ENCODE measurements around the gene HOTAIR. TPM values are rescaled to one million over a fixed set of nuclear protein-coding genes. Genes with fewer than 3 reads are reported as not detected.

HOTAIR gene
- total RNA-seq, 1 donor from 2014 or later: not detected

GRCh38 chr12:53990311-53991076 is 15.7 kb upstream of the HOTAIR start:
- no peaks in the 10 kb centered on the region for H4K20me1 ChIP-seq (ENCODE audit: insufficient read depth, low read length)
- peaks cover 91% of the 10 kb centered on the region for H3K27me3 Mint-ChIP-seq (ENCODE audit: low read depth, unreplicated experiment)
- H3K27ac Mint-ChIP-seq (ENCODE audit: unreplicated experiment): no peak overlapping the region
- H2AFZ ChIP-seq (ENCODE audit: low read depth, low read length): no peak overlapping the region
- peaks cover 98% of the 10 kb centered on the region for H3K27me3 ChIP-seq (ENCODE audit: insufficient read depth, low read length)
- TF ChIP-seq CTCF (IDR thresholded peaks at IDR 0.05; ENCODE audit: insufficient read depth, low read depth, low read length) (no peak), EZH2 (IDR thresholded peaks at IDR 0.05; ENCODE audit: insufficient read depth, low read length) (peak; percentile 46)
- no peak overlapping the region for H3K9ac ChIP-seq (ENCODE audit: low read length)
- no peaks in the 10 kb centered on the region for H3K36me3 ChIP-seq (ENCODE audit: insufficient read depth, low read length)
- no peaks in the 10 kb centered on the region for H3K36me3 Mint-ChIP-seq (ENCODE audit: low read depth, unreplicated experiment)
- no peak overlapping the region for H3K4me2 ChIP-seq (ENCODE audit: low read length)
- DNase-seq (ENCODE audit: low read depth) (no peak), FAIRE-seq (no peak)
- no peak overlapping the region for H3K4me3 ChIP-seq (ENCODE audit: insufficient read depth, low read depth, low read length)
- H3K27ac ChIP-seq (ENCODE audit: low read depth, low read length): no peak overlapping the region
- peaks cover 4% of the 10 kb centered on the region for H3K4me1 ChIP-seq (ENCODE audit: insufficient read depth, low read length)
- H3K79me2 ChIP-seq (ENCODE audit: insufficient read depth, low read length): no peaks in the 10 kb centered on the region
- H3K9me3 Mint-ChIP-seq (ENCODE audit: unreplicated experiment): peaks cover 35% of the 10 kb centered on the region
- peaks cover 10% of the 10 kb centered on the region for H3K9me3 ChIP-seq (ENCODE audit: insufficient read depth, low read depth, low read length)
- no peaks in the 10 kb centered on the region for H3K4me1 Mint-ChIP-seq (ENCODE audit: low read depth, unreplicated experiment)
- no peak overlapping the region for H3K4me3 Mint-ChIP-seq (ENCODE audit: unreplicated experiment)

- no peak overlapping the region for H3K4me2 ChIP-seq (ENCODE audit: low read length)
- Mint-ChIP-seq H3K27ac (ENCODE audit: unreplicated experiment) (no peak overlapping the region), H3K27me3 (ENCODE audit: low read depth, unreplicated experiment) (peaks cover 88% of the 10 kb centered on the region), H3K4me1 (ENCODE audit: low read depth, unreplicated experiment) (no peaks in the 10 kb centered on the region), H3K36me3 (ENCODE audit: low read depth, unreplicated experiment) (no peaks in the 10 kb centered on the region), H3K4me3 (ENCODE audit: unreplicated experiment) (no peak overlapping the region), H3K9me3 (ENCODE audit: unreplicated experiment) (peaks cover 35% of the 10 kb centered on the region)
- peaks cover 7% of the 10 kb centered on the region for H3K9me3 ChIP-seq (ENCODE audit: insufficient read depth, low read depth, low read length)
- H3K27me3 ChIP-seq (ENCODE audit: insufficient read depth, low read length): peaks cover 92% of the 10 kb centered on the region
- H3K79me2 ChIP-seq (ENCODE audit: insufficient read depth, low read length): no peaks in the 10 kb centered on the region
- no peak overlapping the region for H3K27ac ChIP-seq (ENCODE audit: low read depth, low read length)
- no peak overlapping the region for H3K9ac ChIP-seq (ENCODE audit: low read length)
- H2AFZ ChIP-seq (ENCODE audit: low read depth, low read length): no peak overlapping the region
- H3K4me3 ChIP-seq (ENCODE audit: insufficient read depth, low read depth, low read length): no peak overlapping the region
- DNase-seq (ENCODE audit: low read depth) (no peak), FAIRE-seq (no peak)
- no peaks in the 10 kb centered on the region for H3K4me1 ChIP-seq (ENCODE audit: insufficient read depth, low read length)
- H4K20me1 ChIP-seq (ENCODE audit: insufficient read depth, low read length): no peaks in the 10 kb centered on the region
- no peaks in the 10 kb centered on the region for H3K36me3 ChIP-seq (ENCODE audit: insufficient read depth, low read length)
- peak; percentile 20 for TF ChIP-seq CTCF (IDR thresholded peaks at IDR 0.05; ENCODE audit: insufficient read depth, low read depth, low read length)
- TF ChIP-seq EZH2 (IDR thresholded peaks at IDR 0.05; ENCODE audit: insufficient read depth, low read length): peak; percentile 16
Observed at GRCh38 chr12:53989227-53990113, 14.7 kb upstream of the HOTAIR start.

Data from astrocyte (in vitro differentiated cells and primary cell).